NCI-H526 (cell line): Measurements from ENCODE around the gene INTS3.
"Not testable (repeated sequence)": the region's sequence is repeated elsewhere in the genome, so short reads cannot be mapped to it uniquely, and the experiment has no call there.

Source experiments
- DNase-seq, 2 experiments: peaks; one replicate each; lab custom pipeline; 2025; lab: John Stamatoyannopoulos, UW

Gene INTS3

GRCh38 chr1:153778824-153779519 is 51.1 kb downstream of the INTS3 start:
- DNase-seq: no peak

GRCh38 chr1:153779781-153780541 is 52.1 kb downstream of the INTS3 start:
- no peak for DNase-seq

GRCh38 chr1:153780551-153780950 is 52.7 kb downstream of the INTS3 start:
- DNase-seq: no peak

- DNase-seq: not testable (repeated sequence)
Observed at GRCh38 chr1:153782648-153783047, 54.8 kb downstream of the INTS3 start.

GRCh38 chr1:153783233-153784190 is 55.7 kb downstream of the INTS3 start:
- DNase-seq: peak; percentile 94 to 99

GRCh38 chr1:153786038-153786790 is 58.4 kb downstream of the INTS3 start:
- peak in 1 of 2 experiments; percentile 32 for DNase-seq

- DNase-seq: no peak
Observed at GRCh38 chr1:153789478-153790034, 61.7 kb downstream of the INTS3 start.

GRCh38 chr1:153790313-153790965 is 62.6 kb downstream of the INTS3 start:
- no peak for DNase-seq

GRCh38 chr1:153790966-153791647 is 63.3 kb downstream of the INTS3 start:
- DNase-seq: no peak

- no peak for DNase-seq
Observed at GRCh38 chr1:153791648-153792253, 63.9 kb downstream of the INTS3 start.

GRCh38 chr1:153792631-153793041 is 64.8 kb downstream of the INTS3 start:
- DNase-seq: no peak

- DNase-seq: no peak
Observed at GRCh38 chr1:153793261-153793972, 65.6 kb downstream of the INTS3 start.

- no peak for DNase-seq
Observed at GRCh38 chr1:153793973-153794615, 66.2 kb downstream of the INTS3 start.

- DNase-seq: no peak
Observed at GRCh38 chr1:153794624-153795329, 66.9 kb downstream of the INTS3 start.

- DNase-seq: no peak
Observed at GRCh38 chr1:153795330-153795837, 67.5 kb downstream of the INTS3 start.

GRCh38 chr1:153795934-153796785 is 68.3 kb downstream of the INTS3 start:
- DNase-seq: no peak
